ENCODE data around the gene MAP3K4.
"Not testable (repeated sequence)": the region's sequence is repeated elsewhere in the genome, so short reads cannot be mapped to it uniquely, and the experiment has no call there.

The MAP3K4 gene

DNA sequence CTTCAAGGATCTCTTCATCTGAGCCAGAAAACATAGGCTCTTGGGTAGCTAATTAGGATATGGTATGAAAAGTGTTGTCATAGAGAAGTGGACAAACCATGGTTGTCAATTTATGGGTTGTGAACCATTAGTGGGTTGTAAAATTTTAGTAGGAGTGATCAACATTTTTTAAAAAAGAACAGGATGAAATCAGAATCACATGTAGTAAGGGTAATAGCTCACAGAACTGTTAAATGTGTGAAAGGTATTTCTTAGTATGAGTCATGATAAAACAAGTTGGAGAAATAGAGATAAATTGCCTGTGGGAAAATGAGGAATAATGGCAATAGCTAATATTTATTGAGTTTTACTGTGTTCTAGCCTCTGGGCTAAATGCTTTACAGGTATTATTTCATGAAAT is 113.4 kb downstream of the MAP3K4 start:
- Mint-ChIP-seq H3K4me3 (no peak overlapping the region), H3K4me1 (ENCODE audit: low read depth in 2 of 2) (no peaks in the 10 kb centered on the region), H3K9me3 (no peaks in the 10 kb centered on the region), H3K27me3 (no peaks in the 10 kb centered on the region), H3K27ac (peak overlapping the region; percentile 2 to 55), H3K36me3 (ENCODE audit: insufficient read depth) (peaks cover 73% of the 10 kb centered on the region)
- no peak for DNase-seq
- ATAC-seq (replicated peaks), result no peak

DNA sequence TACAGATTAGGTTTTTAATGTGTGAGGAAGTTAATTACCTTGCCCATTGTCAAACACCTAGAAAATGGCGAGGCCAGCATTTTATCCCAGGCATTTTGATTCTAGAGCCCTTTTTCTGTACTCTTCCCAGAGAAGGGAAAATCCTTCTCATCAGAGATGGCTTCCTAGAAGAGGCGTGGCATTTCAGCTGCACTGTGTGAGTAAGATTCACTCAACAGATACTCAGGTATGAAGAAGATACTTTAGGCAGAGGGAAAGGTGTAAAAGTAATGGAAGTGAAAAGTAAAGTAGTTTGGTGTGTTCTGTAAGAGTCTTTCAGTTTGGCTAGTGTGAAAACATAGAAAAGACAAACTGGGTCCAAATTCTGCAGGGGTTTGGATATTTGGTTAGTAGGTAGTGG is 113.8 kb downstream of the MAP3K4 start:
- no peak overlapping the region for H3K4me3 Mint-ChIP-seq
- H3K27me3 Mint-ChIP-seq, result no peaks in the 10 kb centered on the region
- DNase-seq, result no peak
- peak overlapping the region; percentile 2 to 55 for H3K27ac Mint-ChIP-seq
- H3K9me3 Mint-ChIP-seq, result no peaks in the 10 kb centered on the region
- ATAC-seq (replicated peaks), result no peak
- H3K4me1 Mint-ChIP-seq (ENCODE audit: low read depth in 2 of 2), result no peaks in the 10 kb centered on the region
- H3K36me3 Mint-ChIP-seq (ENCODE audit: insufficient read depth), result peaks cover 77% of the 10 kb centered on the region

GRCh38 chr6:161107779-161108730 is 116.5 kb downstream of the MAP3K4 start:
- no peak overlapping the region for H3K4me3 Mint-ChIP-seq
- peaks cover 0 to 3% of the 10 kb centered on the region in 2 donors for H3K4me1 Mint-ChIP-seq (ENCODE audit: low read depth in 2 of 2)
- H3K27me3 Mint-ChIP-seq, result no peaks in the 10 kb centered on the region
- H3K9me3 Mint-ChIP-seq, result no peaks in the 10 kb centered on the region
- H3K27ac Mint-ChIP-seq, result peak overlapping the region in 1 of 2 donors; percentile 4
- ATAC-seq (replicated peaks), result no peak
- DNase-seq, result no peak
- peaks cover 79% of the 10 kb centered on the region for H3K36me3 Mint-ChIP-seq (ENCODE audit: insufficient read depth)

- peaks cover 0 to 3% of the 10 kb centered on the region in 2 donors for H3K4me1 Mint-ChIP-seq (ENCODE audit: low read depth in 2 of 2)
- no peaks in the 10 kb centered on the region for H3K27me3 Mint-ChIP-seq
- peak overlapping the region in 1 of 2 donors; percentile 4 for H3K27ac Mint-ChIP-seq
- peaks cover 75% of the 10 kb centered on the region for H3K36me3 Mint-ChIP-seq (ENCODE audit: insufficient read depth)
- DNase-seq (no peak), ATAC-seq (replicated peaks) (no peak)
- no peak overlapping the region for H3K4me3 Mint-ChIP-seq
- no peaks in the 10 kb centered on the region for H3K9me3 Mint-ChIP-seq
Measured at GRCh38 chr6:161108916-161109315, 117.3 kb downstream of the MAP3K4 start.

DNA sequence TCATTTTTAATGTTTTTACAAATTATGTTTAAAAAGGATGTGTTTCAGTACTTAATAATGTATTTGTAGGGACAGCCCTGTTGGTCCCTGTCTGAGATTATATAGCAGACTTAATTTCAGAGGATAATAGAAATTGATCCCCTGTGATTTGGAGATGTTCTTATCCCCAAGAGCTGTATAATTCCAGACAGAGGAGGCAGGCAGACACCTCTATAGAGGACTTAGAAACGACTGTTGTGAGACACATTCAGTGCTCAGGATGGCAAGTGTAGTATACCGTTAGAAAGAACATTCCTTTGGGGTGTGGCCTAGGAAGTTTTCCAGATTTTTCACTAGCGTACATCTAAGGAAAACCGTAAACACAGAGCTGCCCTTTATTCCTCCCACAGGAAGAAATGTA is 117.8 kb downstream of the MAP3K4 start:
- H3K27ac Mint-ChIP-seq, result peak overlapping the region in 1 of 2 donors; percentile 4
- no peaks in the 10 kb centered on the region for H3K9me3 Mint-ChIP-seq
- H3K36me3 Mint-ChIP-seq (ENCODE audit: insufficient read depth), result peaks cover 70% of the 10 kb centered on the region
- no peak for ATAC-seq (replicated peaks)
- no peak overlapping the region for H3K4me3 Mint-ChIP-seq
- no peak for DNase-seq
- H3K27me3 Mint-ChIP-seq, result no peaks in the 10 kb centered on the region
- peaks cover 0 to 3% of the 10 kb centered on the region in 2 donors for H3K4me1 Mint-ChIP-seq (ENCODE audit: low read depth in 2 of 2)

DNA sequence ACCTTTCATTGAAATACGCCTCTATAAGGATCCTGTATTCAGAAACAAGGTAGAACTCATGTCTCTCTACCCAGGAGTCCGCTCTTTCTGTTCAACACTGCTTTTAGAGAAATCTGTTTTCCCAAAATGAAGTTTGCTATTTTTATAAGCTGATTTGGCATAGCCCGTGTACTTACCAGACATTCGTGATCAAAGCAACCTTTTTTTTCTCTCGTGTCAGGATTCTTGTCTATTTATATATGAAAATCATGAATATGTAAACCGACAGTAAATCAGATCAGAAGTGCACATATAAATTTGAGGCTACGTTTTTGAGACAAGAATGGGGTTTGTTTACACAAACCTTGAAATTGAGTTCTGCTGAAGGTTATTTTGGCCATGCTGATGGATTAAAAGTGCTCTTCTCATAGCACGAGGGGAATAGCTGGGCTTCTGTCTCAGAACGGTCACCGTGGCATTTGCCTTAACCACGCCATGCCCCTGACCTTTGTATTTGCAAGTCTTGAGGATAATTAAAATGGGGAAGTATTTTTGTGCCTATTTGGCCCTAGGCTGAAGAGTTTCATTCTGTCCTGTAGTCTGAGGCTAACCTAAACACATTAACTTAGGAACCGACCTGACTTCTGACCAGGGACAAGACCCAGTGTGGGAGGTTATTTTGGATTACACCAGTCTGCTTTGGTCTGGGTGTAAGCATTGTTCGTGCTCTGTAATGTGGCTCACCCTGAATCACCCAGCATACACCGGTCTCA is 118.6 kb downstream of the MAP3K4 start:
- peaks cover 66% of the 10 kb centered on the region for H3K36me3 Mint-ChIP-seq (ENCODE audit: insufficient read depth)
- H3K9me3 Mint-ChIP-seq, result no peaks in the 10 kb centered on the region
- no peak overlapping the region for H3K4me3 Mint-ChIP-seq
- no peak for ATAC-seq (replicated peaks)
- H3K4me1 Mint-ChIP-seq (ENCODE audit: low read depth in 2 of 2), result peaks cover 0 to 3% of the 10 kb centered on the region in 2 donors
- no peak for DNase-seq
- no peaks in the 10 kb centered on the region for H3K27me3 Mint-ChIP-seq
- peak overlapping the region in 1 of 2 donors; percentile 15 for H3K27ac Mint-ChIP-seq

GRCh38 chr6:161111261-161111660 is 119.7 kb downstream of the MAP3K4 start:
- Mint-ChIP-seq H3K9me3 (no peaks in the 10 kb centered on the region), H3K4me3 (no peak overlapping the region), H3K27ac (peak overlapping the region in 1 of 2 donors; percentile 76), H3K36me3 (ENCODE audit: insufficient read depth) (peaks cover 65% of the 10 kb centered on the region), H3K27me3 (no peaks in the 10 kb centered on the region), H3K4me1 (ENCODE audit: low read depth in 2 of 2) (peaks cover 1 to 3% of the 10 kb centered on the region in 2 donors)
- DNase-seq (no peak), ATAC-seq (replicated peaks) (peak; percentile 58)

DNA sequence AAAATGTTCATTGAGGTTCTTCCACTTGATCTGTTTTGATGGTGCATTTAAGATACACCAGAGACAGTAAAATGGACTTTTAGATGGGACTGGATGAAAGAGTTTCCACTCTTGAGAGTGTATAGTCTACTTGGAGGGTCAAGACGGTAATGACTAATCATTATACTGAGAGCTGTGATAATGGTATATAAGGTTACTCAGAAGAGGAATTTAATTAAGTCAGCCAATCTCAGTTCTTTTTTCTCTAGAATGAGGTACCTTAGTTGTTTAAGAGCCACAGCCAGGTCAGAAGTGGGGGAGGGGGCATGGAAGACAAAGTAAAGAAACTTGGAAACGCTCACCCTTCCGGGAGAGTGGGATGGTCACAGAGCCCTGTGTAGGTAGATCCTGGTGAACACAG is 123.9 kb downstream of the MAP3K4 start:
- Mint-ChIP-seq H3K27ac (peak overlapping the region; percentile 72 to 86), H3K4me1 (ENCODE audit: low read depth in 2 of 2) (peaks cover 1 to 3% of the 10 kb centered on the region in 2 donors), H3K4me3 (no peak overlapping the region), H3K36me3 (ENCODE audit: insufficient read depth) (peaks cover 45% of the 10 kb centered on the region), H3K9me3 (peaks cover 0 to 6% of the 10 kb centered on the region in 2 donors), H3K27me3 (no peaks in the 10 kb centered on the region)
- no peak for DNase-seq
- ATAC-seq (replicated peaks), result no peak

DNA sequence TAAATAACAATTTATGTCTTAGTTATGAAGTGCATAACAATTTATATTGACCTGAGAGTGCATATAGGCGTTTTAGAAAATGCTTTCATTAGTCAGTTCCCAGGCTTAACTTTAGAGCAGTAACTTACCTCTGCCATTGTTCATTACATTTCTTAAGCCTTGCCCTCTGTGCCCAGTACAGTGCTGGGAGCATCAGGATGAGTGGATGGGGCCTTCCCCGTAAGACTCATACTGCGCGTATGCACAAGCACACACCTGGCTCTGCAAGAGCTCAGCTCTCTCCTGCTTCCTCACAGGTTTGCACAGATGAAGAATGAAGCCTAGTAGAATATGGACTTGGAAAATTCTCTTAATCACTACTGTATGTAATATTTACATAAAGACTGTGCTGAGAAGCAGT is 125.0 kb downstream of the MAP3K4 start:
- H3K9me3 Mint-ChIP-seq, result peaks cover 0 to 8% of the 10 kb centered on the region in 2 donors
- ATAC-seq (replicated peaks) (no peak), DNase-seq (no peak)
- H3K4me3 Mint-ChIP-seq, result no peak overlapping the region
- peaks cover 1 to 3% of the 10 kb centered on the region in 2 donors for H3K4me1 Mint-ChIP-seq (ENCODE audit: low read depth in 2 of 2)
- peak overlapping the region; percentile 72 to 86 for H3K27ac Mint-ChIP-seq
- H3K36me3 Mint-ChIP-seq (ENCODE audit: insufficient read depth), result peaks cover 43% of the 10 kb centered on the region
- H3K27me3 Mint-ChIP-seq, result no peaks in the 10 kb centered on the region

DNA sequence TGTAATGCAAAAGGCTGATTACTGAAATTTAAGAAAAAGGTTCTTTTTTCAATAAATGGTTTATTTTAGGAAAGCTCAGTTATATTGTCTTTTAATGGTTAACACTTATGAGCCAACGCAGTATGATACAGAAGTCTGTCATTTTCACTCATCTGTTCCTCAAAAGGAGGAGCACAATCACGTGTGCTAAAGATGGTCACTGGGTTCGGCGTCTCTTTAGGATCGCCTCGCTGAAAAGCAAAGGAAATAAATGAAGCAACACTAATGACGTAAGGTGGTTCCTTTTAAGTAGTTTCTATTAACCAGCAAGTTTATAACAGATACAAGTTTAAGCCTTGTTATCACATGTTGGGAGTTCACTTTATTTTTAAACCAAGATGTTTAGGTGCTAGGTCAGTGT is 125.7 kb downstream of the MAP3K4 start:
- DNase-seq (no peak), ATAC-seq (replicated peaks) (peak; percentile 27)
- H3K4me3 Mint-ChIP-seq, result no peak overlapping the region
- H3K36me3 Mint-ChIP-seq (ENCODE audit: insufficient read depth), result peaks cover 35% of the 10 kb centered on the region
- H3K27me3 Mint-ChIP-seq, result no peaks in the 10 kb centered on the region
- peaks cover 0 to 8% of the 10 kb centered on the region in 2 donors for H3K9me3 Mint-ChIP-seq
- H3K4me1 Mint-ChIP-seq (ENCODE audit: low read depth in 2 of 2), result peaks cover 0 to 1% of the 10 kb centered on the region in 2 donors
- peak overlapping the region in 1 of 2 donors; percentile 72 for H3K27ac Mint-ChIP-seq

DNA sequence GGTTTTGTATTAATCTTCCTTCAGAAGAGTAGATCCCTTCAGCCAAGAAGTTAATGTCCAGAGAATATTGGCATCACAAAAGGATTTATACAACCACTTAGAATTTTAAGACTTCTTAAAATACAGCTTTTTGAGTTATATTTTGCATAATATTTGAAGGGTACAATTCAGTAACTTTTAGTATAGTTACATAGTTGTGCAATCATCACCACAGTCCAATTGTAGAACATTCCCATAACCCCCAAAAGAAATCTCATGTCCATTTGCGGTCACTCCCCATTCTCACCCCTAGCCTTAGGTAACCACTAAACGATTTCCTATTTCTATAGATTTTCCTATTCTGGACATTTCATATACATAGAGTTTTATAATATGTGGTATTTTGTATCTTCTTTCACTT is 126.4 kb downstream of the MAP3K4 start:
- Mint-ChIP-seq H3K27ac (no peak overlapping the region), H3K27me3 (no peaks in the 10 kb centered on the region), H3K4me3 (no peak overlapping the region), H3K4me1 (ENCODE audit: low read depth in 2 of 2) (peaks cover 0 to 1% of the 10 kb centered on the region in 2 donors), H3K9me3 (peaks cover 0 to 8% of the 10 kb centered on the region in 2 donors), H3K36me3 (ENCODE audit: insufficient read depth) (peaks cover 29% of the 10 kb centered on the region)
- DNase-seq (no peak), ATAC-seq (replicated peaks) (no peak)

DNA sequence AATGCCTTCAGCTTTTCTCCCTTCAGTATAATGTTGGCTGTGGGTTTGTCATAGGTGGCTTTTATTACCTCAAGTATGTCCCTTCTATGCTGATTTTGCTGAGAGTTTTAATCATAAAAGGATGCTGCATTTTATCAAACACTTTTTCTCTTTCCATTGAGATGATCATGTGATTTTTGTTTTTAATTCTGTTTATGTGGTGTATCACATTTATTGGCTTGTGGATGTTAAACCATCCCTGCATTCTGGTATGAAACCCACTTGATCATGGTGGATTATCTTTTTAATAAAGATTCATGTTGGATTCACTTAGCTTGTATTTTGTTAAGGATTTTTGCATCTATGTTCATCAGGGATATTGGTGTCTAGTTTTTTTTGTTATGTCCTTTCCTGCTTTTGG is 131.8 kb downstream of the MAP3K4 start:
- H3K27ac Mint-ChIP-seq; DNase-seq; H3K4me3 Mint-ChIP-seq; H3K27me3 Mint-ChIP-seq; ATAC-seq (replicated peaks); H3K36me3 Mint-ChIP-seq (ENCODE audit: insufficient read depth): not testable (repeated sequence)
- H3K4me1 Mint-ChIP-seq (ENCODE audit: low read depth in 2 of 2), result peaks cover 2 to 14% of the 10 kb centered on the region in 2 donors
- H3K9me3 Mint-ChIP-seq, result peaks cover 5 to 16% of the 10 kb centered on the region in 2 donors

- Mint-ChIP-seq H3K4me3 (no peak overlapping the region), H3K27ac (no peak overlapping the region), H3K36me3 (ENCODE audit: insufficient read depth) (peaks cover 4% of the 10 kb centered on the region), H3K4me1 (ENCODE audit: low read depth in 2 of 2) (peaks cover 6 to 14% of the 10 kb centered on the region in 2 donors), H3K27me3 (no peaks in the 10 kb centered on the region), H3K9me3 (peaks cover 5 to 9% of the 10 kb centered on the region in 2 donors)
- DNase-seq (no peak), ATAC-seq (replicated peaks) (no peak)
Measured at GRCh38 chr6:161125591-161125990, 134.0 kb downstream of the MAP3K4 start.

All from effector memory CD8-positive, alpha-beta T cell (primary cell).